SK-N-MC (cell line): ENCODE results near the gene CRMP1.

Experiments
- EZH2 ChIP-seq: fragments of 200-600 bp; sonication (generic); IDR thresholded peaks from one replicate; pipeline ENCODE4 v1.6.1; 2017; ENCODE audit warnings: antibody characterized with exemption
- FOXP2 ChIP-seq: optimal IDR thresholded peaks from 2 replicates; pipeline ENCODE3; 2011; ENCODE audit warnings: mild to moderate bottlenecking, moderate library complexity; ENCODE audit not compliant: insufficient read depth; ENCODE audit errors: extremely low read length, control extremely low read depth

- no peak for TF ChIP-seq EZH2
- no peak for TF ChIP-seq FOXP2
Measured at GRCh38 chr4:5784021-5784420, 108.9 kb downstream of the CRMP1 start.
